GM06990 (cell line): ENCODE results near the gene PMEPA1.

ENCODE experiments used
- DNase-seq: peaks from one replicate; pipeline ENCODE4 v3.0.0-alpha.2; 2011; ENCODE audit not compliant: insufficient read length; ENCODE audit errors: extremely low read depth
- H3K27me3 ChIP-seq: replicated peaks from 2 replicates; pipeline ENCODE4 v1.6.0; 2011; ENCODE audit warnings: low read length; ENCODE audit not compliant: control insufficient read depth, insufficient read depth
- H3K36me3 ChIP-seq: 2 replicates; pipeline ENCODE4 v1.5.1; 2011; ENCODE audit warnings: low read length; ENCODE audit not compliant: control insufficient read depth, insufficient read depth
- H3K4me3 ChIP-seq: replicated peaks from 2 replicates; pipeline ENCODE4 v1.5.1; 2011; ENCODE audit warnings: low read depth, mild to moderate bottlenecking, control low read depth, low read length
- CTCF ChIP-seq: IDR thresholded peaks from 2 replicates; pipeline ENCODE4 v1.5.1; 2011; ENCODE audit warnings: low read length, control low read depth, mild to moderate bottlenecking, inconsistent platforms; ENCODE audit not compliant: insufficient read depth, poor library complexity, severe bottlenecking

The PMEPA1 gene

DNA sequence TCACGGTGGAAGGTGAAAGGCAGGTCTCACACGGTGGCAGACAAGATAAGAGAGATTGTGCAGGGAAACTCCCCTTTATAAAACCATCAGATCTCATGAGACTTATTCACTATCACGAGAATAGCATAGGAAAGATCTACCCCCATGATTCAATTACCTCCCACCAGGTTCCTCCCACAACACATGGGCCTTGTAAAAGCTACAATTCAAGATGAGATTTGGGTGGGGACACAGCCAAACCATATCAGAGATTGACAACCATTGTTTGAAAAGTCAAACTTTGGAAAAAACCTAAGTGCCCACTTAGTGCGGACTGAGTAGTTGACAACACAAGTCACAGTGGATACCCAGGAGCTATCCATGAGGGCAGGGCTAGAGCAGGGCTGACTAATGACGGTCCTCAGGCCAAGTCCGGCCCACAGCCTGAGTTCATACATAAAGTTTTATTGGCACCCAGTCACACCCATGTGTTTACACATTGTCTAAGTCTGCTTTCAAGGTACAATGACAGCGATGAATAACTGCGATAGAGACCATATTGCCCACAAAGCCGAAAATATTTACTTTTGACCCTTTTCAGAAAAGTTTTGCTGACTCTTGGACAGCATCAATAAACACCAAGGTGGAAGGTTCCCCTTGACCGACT, 33.8 kb upstream of the PMEPA1 start:
- no peak for DNase-seq
- no peaks in the 10 kb centered on the region for H3K36me3 ChIP-seq
- no peak overlapping the region for H3K4me3 ChIP-seq
- no peaks in the 10 kb centered on the region for H3K27me3 ChIP-seq
- no peak for TF ChIP-seq CTCF

DNA sequence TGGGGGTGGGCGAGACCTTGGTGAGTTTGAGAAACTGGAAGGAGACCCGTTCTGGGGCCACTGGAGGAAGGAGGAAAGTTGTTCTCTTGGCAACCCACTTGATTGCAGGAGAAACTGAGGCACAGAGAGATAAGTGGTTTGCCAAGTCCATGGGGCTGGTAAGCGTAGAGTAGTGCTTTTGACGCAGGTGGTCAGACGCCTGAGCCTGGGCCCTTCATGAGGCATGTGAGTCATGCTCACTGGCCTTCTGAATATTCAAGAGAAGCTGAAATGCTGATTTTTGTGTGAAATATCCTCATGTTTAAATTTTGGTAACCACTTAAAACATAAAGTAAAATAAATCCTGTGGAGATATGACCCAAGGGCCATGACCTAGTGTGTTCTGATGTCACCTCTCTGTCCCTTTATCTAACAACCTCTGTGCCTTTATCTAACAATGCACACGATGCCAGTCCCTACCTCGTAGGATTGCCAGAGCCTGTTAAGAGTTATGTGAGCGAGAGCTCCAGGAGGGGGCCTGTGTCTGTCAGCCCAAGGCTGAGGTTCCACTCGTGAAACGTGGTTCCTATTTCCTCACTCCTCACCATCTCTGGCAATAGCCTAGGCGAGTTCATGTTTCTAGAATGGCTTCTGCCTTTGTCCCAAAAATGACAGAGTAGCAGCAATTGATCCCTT, 32.8 kb upstream of the PMEPA1 start:
- Histone ChIP-seq H3K27me3 (no peaks in the 10 kb centered on the region), H3K36me3 (no peaks in the 10 kb centered on the region), H3K4me3 (no peak overlapping the region)
- no peak for DNase-seq
- TF ChIP-seq CTCF = no peak

- H3K4me3 ChIP-seq = no peak overlapping the region
- no peak for DNase-seq
These were observed 28.7 kb upstream of the PMEPA1 start for GRCh38 chr20:57738484-57738883.

DNA sequence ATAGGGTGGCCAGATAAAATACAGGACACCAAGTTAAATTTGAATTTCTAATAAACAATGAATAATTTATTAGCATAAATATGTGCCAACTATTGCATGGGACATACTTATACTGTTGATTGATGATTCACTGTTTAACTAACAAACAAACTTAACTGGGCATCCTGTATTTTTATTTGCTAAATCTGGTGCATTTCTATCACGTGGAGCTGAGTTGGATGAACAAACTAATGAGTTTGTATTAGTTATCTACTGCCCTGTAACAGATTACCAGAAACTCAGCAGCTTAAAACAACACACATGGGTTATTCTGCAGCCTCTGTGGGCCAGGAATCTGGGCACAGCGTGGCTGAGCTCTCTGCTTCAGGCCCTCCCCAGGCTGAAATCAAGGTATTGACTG, 28.2 kb upstream of the PMEPA1 start:
- no peaks in the 10 kb centered on the region for H3K36me3 ChIP-seq
- no peak for TF ChIP-seq CTCF
- H3K27me3 ChIP-seq = no peaks in the 10 kb centered on the region
- no peak for DNase-seq
- H3K4me3 ChIP-seq = no peak overlapping the region

More at GRCh38 chr20:57738484-57738883, 28.7 kb upstream of the PMEPA1 start:
- TF ChIP-seq CTCF = no peak
- Histone ChIP-seq H3K27me3 (no peaks in the 10 kb centered on the region), H3K36me3 (no peaks in the 10 kb centered on the region)

GRCh38 chr20:57737349-57737748, 27.5 kb upstream of the PMEPA1 start:
- no peak for DNase-seq
- H3K36me3 ChIP-seq = no peaks in the 10 kb centered on the region
- H3K27me3 ChIP-seq = no peaks in the 10 kb centered on the region
- H3K4me3 ChIP-seq = no peak overlapping the region
- no peak for TF ChIP-seq CTCF
